SK-N-SH (cell line): ENCODE measurements around the gene CARD19. TPM values are rescaled to one million over a fixed set of nuclear protein-coding genes. Genes with fewer than 3 reads are reported as not detected.

ENCODE experiments used
- CTCF ChIA-PET: fragments of 300-600, 350-600 bp; formaldehyde crosslinking; extraction: SDS; loops from one replicate; lab custom pipeline; 2021; lab: Yijun Ruan, JAX
- POLR2A ChIA-PET: fragments of 350-600 bp; sonication (Branson Sonifier 250); formaldehyde crosslinking; extraction: SDS; loops from one replicate; lab custom pipeline; 2020; ENCODE audit warnings: antibody characterized with exemption, inconsistent platforms; lab: Yijun Ruan, JAX
- DNase-seq: peaks from one replicate; pipeline ENCODE4 v3.0.0; 2012
- H2AFZ ChIP-seq: fragments of 200-600 bp; sonication (generic); 2 replicates; pipeline ENCODE4 v1.8.1; 2016; ENCODE audit warnings: antibody characterized with exemption, mild to moderate bottlenecking, low read depth
- H3F3A ChIP-seq: fragments of 200-600 bp; sonication (generic); replicated peaks from 2 replicates; pipeline ENCODE3; 2016; ENCODE audit warnings: antibody characterized with exemption, mild to moderate bottlenecking; ENCODE audit not compliant: insufficient read depth
- H3K27ac ChIP-seq, 2 experiments: fragments of 200-500 bp in 1 of 2; fragments of 200-600 bp in 1 of 2; sonication (Bioruptor generic) in 1 of 2; sonication (generic), shearing (Covaris generic) in 1 of 2; 2 replicates each; pipeline versions ENCODE4 v1.5.1 to v1.6.1; 2014 to 2016; ENCODE audit warnings: low read depth in 2 of 2, inconsistent platforms in 1 of 2, low read length in 1 of 2, mild to moderate bottlenecking in 1 of 2, mixed read lengths in 1 of 2
- H3K27me3 ChIP-seq: fragments of 200-600 bp; sonication (generic), shearing (Covaris generic); 2 replicates; pipeline ENCODE4 v1.6.1; 2016; ENCODE audit warnings: mixed run types; ENCODE audit not compliant: insufficient read depth
- H3K36me3 ChIP-seq, 2 experiments: fragments of 200-500 bp in 1 of 2; fragments of 200-600 bp in 1 of 2; sonication (Bioruptor generic) in 1 of 2; sonication (generic) in 1 of 2; replicated peaks in 1 of 2; 2 replicates each; pipeline versions ENCODE3 to v1.5.1; 2014 to 2016; ENCODE audit warnings: low read length in 1 of 2, mild to moderate bottlenecking in 1 of 2; ENCODE audit not compliant: insufficient read depth in 2 of 2, control insufficient read depth in 1 of 2
- H3K4me1 ChIP-seq, 2 experiments: fragments of 200-500 bp in 1 of 2; fragments of 200-600 bp in 1 of 2; sonication (Bioruptor generic) in 1 of 2; sonication (generic), shearing (Covaris generic) in 1 of 2; 2 replicates each; pipeline versions ENCODE4 v1.5.1 to v1.6.1; 2014 to 2016; ENCODE audit warnings: low read depth in 1 of 2, low read length in 1 of 2, mixed run types in 1 of 2; ENCODE audit not compliant: insufficient read depth in 2 of 2, control insufficient read depth in 1 of 2
- H3K4me2 ChIP-seq: fragments of 200-600 bp; sonication (generic), shearing (Covaris generic); 2 replicates; pipeline ENCODE4 v1.6.1; 2017; ENCODE audit warnings: mixed run types
- H3K4me3 ChIP-seq, 2 experiments: fragments of 200-500 bp in 1 of 2; fragments of 200-600 bp in 1 of 2; sonication (Bioruptor generic) in 1 of 2; sonication (generic), shearing (Covaris generic) in 1 of 2; 2 replicates each; pipeline versions ENCODE4 v1.5.1 to v1.8.1; 2014 to 2016; ENCODE audit warnings: low read depth in 2 of 2, inconsistent platforms in 1 of 2, low read length in 1 of 2, mild to moderate bottlenecking in 1 of 2, mixed read lengths in 1 of 2, moderate library complexity in 1 of 2
- H3K79me2 ChIP-seq: fragments of 200-600 bp; sonication (generic); 2 replicates; pipeline ENCODE4 v1.8.1; 2017; ENCODE audit warnings: mild to moderate bottlenecking; ENCODE audit not compliant: insufficient read depth
- H3K9ac ChIP-seq: fragments of 200-600 bp; sonication (generic); 2 replicates; pipeline ENCODE4 v1.6.1; 2017; ENCODE audit warnings: mixed run types
- H3K9me2 ChIP-seq: fragments of 200-600 bp; sonication (generic); 2 replicates; pipeline ENCODE4 v1.6.1; 2017; ENCODE audit warnings: mixed run types
- H3K9me3 ChIP-seq: fragments of 200-600 bp; sonication (generic); 2 replicates; pipeline ENCODE4 v1.6.1; 2017; ENCODE audit warnings: mixed run types, mild to moderate bottlenecking, moderate library complexity
- H4K20me1 ChIP-seq: fragments of 200-600 bp; sonication (generic); 2 replicates; pipeline ENCODE4 v1.6.1; 2017; ENCODE audit warnings: mild to moderate bottlenecking, mixed run types; ENCODE audit not compliant: insufficient read depth
- ELF1 ChIP-seq: IDR thresholded peaks from 2 replicates; pipeline ENCODE4 v1.4.0; 2012
- EP300 ChIP-seq, 2 experiments: IDR thresholded peaks; 2 replicates each; pipeline versions ENCODE4 v1.4.0 to v1.6.1; 2012; ENCODE audit warnings: borderline replicate concordance in 1 of 2, low read depth in 1 of 2, low read length in 1 of 2
- FOSL2 ChIP-seq: IDR thresholded peaks from 2 replicates; pipeline ENCODE4 v1.4.0; 2012; ENCODE audit warnings: low read depth, mild to moderate bottlenecking, moderate library complexity, borderline replicate concordance
- FOXM1 ChIP-seq: IDR thresholded peaks from 2 replicates; pipeline ENCODE4 v1.4.0; 2012; ENCODE audit warnings: low read depth, mild to moderate bottlenecking
- NRF1 ChIP-seq: IDR thresholded peaks from 2 replicates; pipeline ENCODE4 v1.6.1; 2012; ENCODE audit warnings: low read depth, mild to moderate bottlenecking, low read length
- RAD21 ChIP-seq: IDR thresholded peaks from 2 replicates; pipeline ENCODE4 v1.6.1; 2012; ENCODE audit warnings: mild to moderate bottlenecking, low read length
- SMC3 ChIP-seq: IDR thresholded peaks from 2 replicates; pipeline ENCODE4 v1.6.1; 2012; ENCODE audit warnings: low read depth, low read length, improper control_type of control experiment
- TEAD4 ChIP-seq: IDR thresholded peaks from 2 replicates; pipeline ENCODE4 v1.4.0; 2012; ENCODE audit warnings: mild to moderate bottlenecking, borderline replicate concordance; ENCODE audit not compliant: insufficient read depth
- WGBS: methylation state at CpG from one replicate; pipeline ENCODE4 v1.1.6; 2017; ENCODE audit warnings: low lambda C conversion rate; 5-methylcytosine and 5-hydroxymethylcytosine counted together
- polyA plus RNA-seq, 3 experiments: library from polyadenylated mRNA; depleted of rRNA; stranded (reverse); fragments of >200 nt; gene quantifications; 2 replicates each; pipeline ENCODE4 v1.2.3, GENCODE V29; 2012
- TF ChIP-seq, protein P1 (sequence below): IDR thresholded peaks from 2 replicates; pipeline ENCODE4; 2012

Gene CARD19
- polyA plus RNA-seq, 1 of the 3 experiments (the other 2 are of a cell fraction), result 165 TPM

DNA sequence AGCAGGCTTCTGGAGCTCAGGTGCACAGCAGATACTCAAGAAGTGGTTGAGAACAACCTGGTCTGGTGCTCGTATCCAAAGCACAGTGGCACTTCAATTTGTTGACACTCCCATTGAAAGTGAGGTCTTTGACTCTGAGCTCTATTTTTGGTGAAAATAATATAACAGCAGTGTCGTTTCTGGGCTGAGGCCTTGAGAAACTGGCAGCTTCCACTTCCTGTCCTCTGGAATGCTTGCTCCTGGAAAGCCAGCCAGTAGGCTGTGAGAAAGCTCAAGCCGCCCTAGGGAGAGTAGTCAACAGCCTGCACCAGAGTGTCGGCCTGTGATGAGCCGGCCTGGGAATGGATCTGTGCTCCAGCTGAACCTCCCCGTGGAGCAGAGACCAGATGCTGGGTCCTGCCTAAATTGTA is 44.3 kb upstream of the CARD19 start (continued):
- TF ChIP-seq, protein P1, sequence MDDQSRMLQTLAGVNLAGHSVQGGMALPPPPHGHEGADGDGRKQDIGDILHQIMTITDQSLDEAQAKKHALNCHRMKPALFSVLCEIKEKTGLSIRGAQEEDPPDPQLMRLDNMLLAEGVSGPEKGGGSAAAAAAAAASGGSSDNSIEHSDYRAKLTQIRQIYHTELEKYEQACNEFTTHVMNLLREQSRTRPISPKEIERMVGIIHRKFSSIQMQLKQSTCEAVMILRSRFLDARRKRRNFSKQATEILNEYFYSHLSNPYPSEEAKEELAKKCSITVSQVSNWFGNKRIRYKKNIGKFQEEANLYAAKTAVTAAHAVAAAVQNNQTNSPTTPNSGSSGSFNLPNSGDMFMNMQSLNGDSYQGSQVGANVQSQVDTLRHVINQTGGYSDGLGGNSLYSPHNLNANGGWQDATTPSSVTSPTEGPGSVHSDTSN, result no peak
- TF ChIP-seq, all 33 proteins: peak for 0

DNA sequence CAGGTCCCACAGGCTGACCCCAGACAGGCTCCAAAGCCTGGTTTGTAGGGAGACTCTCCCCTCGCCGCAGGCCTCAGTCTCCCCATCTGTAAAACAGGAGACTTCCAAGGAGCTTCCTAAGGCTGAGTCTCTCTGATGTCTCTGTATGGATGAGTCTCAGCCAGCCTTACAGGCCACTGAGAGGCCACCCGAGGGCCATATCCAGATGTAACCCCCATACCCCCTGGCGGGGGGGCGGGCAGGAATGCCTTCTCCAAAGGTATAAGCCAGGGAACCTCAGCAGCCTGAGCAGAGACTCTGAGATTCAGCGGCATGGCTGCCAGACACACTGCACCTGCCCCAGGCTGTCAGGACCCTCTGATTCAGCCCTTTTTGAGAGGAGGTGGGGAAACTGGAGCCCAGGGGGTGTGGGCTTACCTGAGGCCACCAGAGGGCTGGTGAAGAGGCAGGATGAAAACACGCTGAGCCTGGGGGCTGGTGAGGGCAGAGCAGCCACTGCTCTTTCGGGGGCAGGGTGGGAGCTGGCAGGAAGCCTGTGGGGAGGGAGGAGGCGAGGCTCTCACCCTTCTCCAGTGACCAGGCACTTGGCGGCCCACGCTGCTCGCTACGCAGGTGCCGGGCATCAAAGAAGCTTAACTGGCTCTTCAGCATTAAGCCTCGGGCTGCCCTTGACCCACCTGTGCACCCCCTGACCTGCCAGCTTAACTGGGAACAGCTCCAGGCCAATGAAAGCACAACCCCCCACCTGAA is 43.1 kb upstream of the CARD19 start:
- Histone ChIP-seq H3K27ac (no peak overlapping the region), H3F3A (no peaks in the 10 kb centered on the region), H3K79me2 (no peaks in the 10 kb centered on the region), H3K9me3 (no peaks in the 10 kb centered on the region), H3K36me3 (no peaks in the 10 kb centered on the region), H3K9me2 (no peaks in the 10 kb centered on the region), H3K4me3 (no peak overlapping the region), H3K27me3 (no peaks in the 10 kb centered on the region), H4K20me1 (no peaks in the 10 kb centered on the region), H3K9ac (no peak overlapping the region), H3K4me1 (peaks cover 0 to 13% of the 10 kb centered on the region in 2 experiments; a peak in 1 of 4 replicates), H2AFZ (no peak overlapping the region), H3K4me2 (no peak overlapping the region)
- WGBS, result 50% methylated on average over 4 of the region's 15 CpGs
- CTCF ChIA-PET, result interaction anchor here (0.6 to 1.4 kb wide), 4 partner anchors 25 to 95 kb away, joined by 3 to 4 read pairs (median 3); no protein-coding TSS in a partner anchor
- TF ChIP-seq SMC3 (no peak), FOSL2 (no peak), ELF1 (no peak), FOXM1 (no peak), EP300 (IDR thresholded peaks at IDR 0.05; ENCODE audit: borderline replicate concordance in 1 of 2, low read depth in 1 of 2, low read length in 1 of 2) (no peak), TEAD4 (no peak)
- POLR2A ChIA-PET, result no interaction called here
- no peak for DNase-seq

DNA sequence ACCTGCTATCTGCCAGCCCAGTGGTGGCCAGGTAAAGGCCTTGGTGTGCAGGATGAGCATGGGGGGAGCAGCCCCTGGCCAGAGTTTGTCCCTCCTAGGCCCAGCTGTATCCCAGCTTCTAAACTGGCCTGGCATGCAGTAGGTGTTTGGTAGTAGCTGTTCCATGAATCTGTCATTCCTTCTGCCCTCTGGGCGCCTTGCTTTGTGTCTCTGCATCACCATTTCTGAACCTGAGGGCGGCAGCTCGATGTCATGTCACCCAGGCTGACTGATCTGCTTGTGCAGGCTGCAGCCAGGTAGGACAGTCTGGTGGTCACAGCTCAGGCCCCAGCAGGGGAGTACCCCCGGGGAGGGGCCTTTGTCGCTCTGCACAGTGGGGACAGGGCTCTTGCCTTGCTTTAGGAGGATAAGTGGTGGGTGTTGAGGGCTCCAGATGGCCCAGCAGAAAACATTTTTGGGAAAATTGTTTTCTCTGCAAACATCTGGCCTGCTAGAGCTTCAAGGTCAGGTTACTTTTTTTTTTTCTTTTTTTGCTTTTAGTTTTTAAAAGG is 42.2 kb upstream of the CARD19 start:
- H3K4me3 ChIP-seq, result no peak overlapping the region
- no peaks in the 10 kb centered on the region for H3K9me2 ChIP-seq
- 64% methylated on average over 5 of the region's 5 CpGs for WGBS
- no peak for DNase-seq
- CTCF ChIA-PET, result interaction anchor here (0.8 to 1.1 kb wide), 3 partner anchors 24 to 960 kb away, joined by 3 read pairs; no protein-coding TSS in a partner anchor
- POLR2A ChIA-PET, result no interaction called here
- no peaks in the 10 kb centered on the region for H3K9me3 ChIP-seq
- H3K79me2 ChIP-seq, result no peaks in the 10 kb centered on the region
- H3K27ac ChIP-seq, result no peak overlapping the region
- no peak for TF ChIP-seq RAD21
- TF ChIP-seq NRF1, result no peak
- peaks cover 0 to 13% of the 10 kb centered on the region in 2 experiments; a peak in 1 of 4 replicates for H3K4me1 ChIP-seq
- no peaks in the 10 kb centered on the region for H3F3A ChIP-seq
- no peaks in the 10 kb centered on the region for H4K20me1 ChIP-seq
- H3K36me3 ChIP-seq, result no peaks in the 10 kb centered on the region
- no peak overlapping the region for H2AFZ ChIP-seq
- H3K4me2 ChIP-seq, result no peak overlapping the region
- no peaks in the 10 kb centered on the region for H3K27me3 ChIP-seq
- no peak overlapping the region for H3K9ac ChIP-seq
